Mucosa of descending colon (tissue), 3 donors: ENCODE measurements around the gene ASTN2. TPM values are rescaled to one million over a fixed set of nuclear protein-coding genes. Genes with fewer than 3 reads are reported as not detected.

ENCODE experiments used
- ATAC-seq: fragments of 200-7000 bp; cut with Tn5 transposase; one replicate; pipeline ENCODE4 v1.9.1; 2020; ENCODE audit warnings: mild to moderate bottlenecking, moderate library complexity
- DNase-seq, 3 donors: peaks; one replicate each; pipeline ENCODE4 v3.0.0-alpha.2; 2020
- H3K36me3 ChIP-seq: fragments of 200-600 bp; one replicate; pipeline ENCODE4 v1.8.0; 2021; ENCODE audit warnings: low read depth, mild to moderate bottlenecking
- H3K4me1 ChIP-seq: fragments of 200-600 bp; one replicate; pipeline ENCODE4 v1.8.0; 2021; ENCODE audit warnings: low read depth, mild to moderate bottlenecking
- H3K4me3 ChIP-seq: fragments of 200-600 bp; one replicate; pipeline ENCODE4 v1.8.0; 2021; ENCODE audit warnings: mild to moderate bottlenecking
- H3K9me3 ChIP-seq: fragments of 200-600 bp; one replicate; pipeline ENCODE4 v1.8.0; 2021; ENCODE audit warnings: mild to moderate bottlenecking
- CTCF ChIP-seq: fragments of 200-600 bp; IDR thresholded peaks from one replicate; pipeline ENCODE4 v1.8.0; 2022; ENCODE audit warnings: antibody characterized with exemption, mild to moderate bottlenecking
- intact Hi-C, 2 donors: fragments of 100-400 bp; cut with DNase I in 1 of 2; cut with micrococcal nuclease in 1 of 2; formaldehyde crosslinking; loops; one replicate each; pipeline versions ENCODE4 v1.11.0 to v1.11.1; 2022; cut with DNase I, micrococcal nuclease
- total RNA-seq, 3 donors: library from RNA; stranded (reverse); fragmentation: NEBNext Ultra II Directional in 2 of 3; extraction: Animal tissue kit (Norgen Biotek cat#: 25700) in 2 of 3; gene quantifications; one replicate each; pipeline versions ENCODE4 v1.2.1 to v1.2.4, GENCODE V29; 2021 to 2023
- donor health status: DM: no; HTN: no; CAD: no; lungs with moderate emphysema.
- donor health status: DM: no; HTN: no; CAD: no.
- donor health status: DM: no; HTN: yes; CAD: no.

Gene ASTN2
- total RNA-seq, 3 donors from 2014 or later: 3.5 to 6.1 (median 5.4) TPM

- intact Hi-C loops: no loop called here
- no peak for ATAC-seq
- no peaks in the 10 kb centered on the region for H3K4me1 ChIP-seq
- DNase-seq: no peak
- TF ChIP-seq CTCF: no peak
- no peaks in the 10 kb centered on the region for H3K36me3 ChIP-seq
- no peak overlapping the region for H3K4me3 ChIP-seq
- H3K9me3 ChIP-seq: no peaks in the 10 kb centered on the region
Observed at GRCh38 chr9:116447934-116448333, 966.9 kb downstream of the ASTN2 start.

GRCh38 chr9:116442528-116442927, 972.3 kb downstream of the ASTN2 start:
- TF ChIP-seq CTCF: no peak
- Histone ChIP-seq H3K4me1 (no peaks in the 10 kb centered on the region), H3K4me3 (no peak overlapping the region), H3K36me3 (no peaks in the 10 kb centered on the region), H3K9me3 (no peaks in the 10 kb centered on the region)
- no peak for DNase-seq
- ATAC-seq: no peak
- intact Hi-C loops: no loop called here

GRCh38 chr9:116437411-116438370, 977.2 kb downstream of the ASTN2 start:
- DNase-seq (no peak), ATAC-seq (no peak)
- intact Hi-C loops: no loop called here
- no peaks in the 10 kb centered on the region for H3K36me3 ChIP-seq
- H3K9me3 ChIP-seq: no peaks in the 10 kb centered on the region
- TF ChIP-seq CTCF: no peak
- H3K4me3 ChIP-seq: no peak overlapping the region
- H3K4me1 ChIP-seq: no peaks in the 10 kb centered on the region

GRCh38 chr9:116436121-116436520, 978.7 kb downstream of the ASTN2 start:
- ATAC-seq: no peak
- TF ChIP-seq CTCF: no peak
- H3K4me1 ChIP-seq: no peaks in the 10 kb centered on the region
- no peak for DNase-seq
- no peak overlapping the region for H3K4me3 ChIP-seq
- no peaks in the 10 kb centered on the region for H3K9me3 ChIP-seq
- no peaks in the 10 kb centered on the region for H3K36me3 ChIP-seq
- intact Hi-C loops: no loop called here

- ATAC-seq (no peak), DNase-seq (no peak)
- TF ChIP-seq CTCF: no peak
- Histone ChIP-seq H3K4me1 (no peaks in the 10 kb centered on the region), H3K9me3 (no peaks in the 10 kb centered on the region), H3K36me3 (no peaks in the 10 kb centered on the region), H3K4me3 (no peak overlapping the region)
- intact Hi-C loops: no loop called here
Observed at GRCh38 chr9:116435706-116436105, 979.2 kb downstream of the ASTN2 start.
